ENCODE results near the gene SNCB. TPM values are rescaled to one million over a fixed set of nuclear protein-coding genes. Genes with fewer than 3 reads are reported as not detected.

The SNCB gene
- total and polyA plus RNA-seq, 2 of the 4 experiments (the other 2 are of a cell fraction), result 0.41 TPM; not detected in 1

GRCh38 chr5:176627582-176627981 is 2.8 kb downstream of the SNCB start:
- peaks cover 64% of the 10 kb centered on the region for H3K27me3 ChIP-seq (ENCODE audit: control insufficient read depth, insufficient read depth, low read length)

More at GRCh38 chr5:176627582-176627981, 2.8 kb downstream of the SNCB start:
- POLR2A ChIA-PET (ENCODE audit: unreplicated experiment), result no interaction called here
- Histone ChIP-seq H3K4me2 (ENCODE audit: low read depth, low read length) (no peak overlapping the region), H4K91ac (ENCODE audit: insufficient read depth, low read depth, low read length) (no peak overlapping the region), H4K5ac (ENCODE audit: low read depth, low read length) (no peak overlapping the region), H2BK15ac (ENCODE audit: low read depth, low read length) (no peak overlapping the region), H3K9me1 (ENCODE audit: insufficient read depth, low read length) (peaks cover 3% of the 10 kb centered on the region; the same call in 1 of the 2 replicates), H3K4me1 (ENCODE audit: control insufficient read depth, insufficient read depth, low read length) (peaks cover 2% of the 10 kb centered on the region; the same call in 1 of the 2 replicates), H3K9me3 (ENCODE audit: control insufficient read depth, insufficient read depth, low read length) (no peaks in the 10 kb centered on the region), H3K18ac (ENCODE audit: low read depth, low read length) (no peak overlapping the region), H2AK5ac (ENCODE audit: low read depth, low read length) (no peak overlapping the region), H3K36me3 (ENCODE audit: control insufficient read depth, insufficient read depth, low read length) (no peaks in the 10 kb centered on the region), H3K27ac (ENCODE audit: insufficient read depth, low read length) (no peak overlapping the region), H3K4me3 (ENCODE audit: insufficient read depth, low read depth, low read length) (no peak overlapping the region), H3K56ac (ENCODE audit: extremely low read depth, insufficient read depth, low read length) (no peak overlapping the region), H2BK5ac (ENCODE audit: low read depth, low read length, poor library complexity, severe bottlenecking) (no peak overlapping the region), H3K4ac (ENCODE audit: low read depth, low read length) (no peak overlapping the region), H2AFZ (replicated peaks; ENCODE audit: low read length, poor library complexity) (no peak overlapping the region), H2BK20ac (ENCODE audit: low read depth, low read length) (no peak overlapping the region), H3K9ac (ENCODE audit: low read depth, low read length) (no peak overlapping the region), H3K79me1 (ENCODE audit: low read depth in 1 of 2, low read length in 2 of 2) (no peaks in the 10 kb centered on the region), H2BK120ac (ENCODE audit: low read depth, low read length) (no peak overlapping the region), H3K23ac (ENCODE audit: low read depth, low read length) (no peak overlapping the region), H2AK9ac (replicated peaks; ENCODE audit: low read depth, low read length, poor library complexity) (no peak overlapping the region), H3K14ac (replicated peaks; ENCODE audit: low read depth, low read length) (no peak overlapping the region), H4K20me1 (ENCODE audit: insufficient read depth, low read length) (no peaks in the 10 kb centered on the region; the same call in 1 of the 2 replicates), H4K8ac (ENCODE audit: low read depth in 2 of 2, low read length in 2 of 2) (no peak overlapping the region)
- CTCF ChIA-PET, result no interaction called here
- dilution Hi-C loops (cut with HindIII; ENCODE audit: low sequenced_read_pairs, unreplicated experiment) (no loop called here), in situ Hi-C loops (cut with MboI; ENCODE audit: low sequenced_read_pairs) (loop anchor here (10.0 kb wide), 1 partner anchor 53 kb away; no protein-coding TSS in a partner anchor), intact Hi-C loops (cut with micrococcal nuclease) (no loop called here)
- ATAC-seq (ENCODE audit: low read depth) (no peak), DNase-seq (no peak)
- no TSS peak for BruUV-seq (replicated peaks)
- 60% methylated on average over 1 of the region's 5 CpGs; no CpG with 5 or more reads in 1 of the 2 experiments for WGBS, 2 experiments (ENCODE audit: extremely low coverage in 2 of 2, insufficient read length in 1 of 2)
- TF ChIP-seq RFX5 (IDR thresholded peaks at IDR 0.05; ENCODE audit: low read depth, low read length), result no peak
- TF ChIP-seq, protein P1, sequence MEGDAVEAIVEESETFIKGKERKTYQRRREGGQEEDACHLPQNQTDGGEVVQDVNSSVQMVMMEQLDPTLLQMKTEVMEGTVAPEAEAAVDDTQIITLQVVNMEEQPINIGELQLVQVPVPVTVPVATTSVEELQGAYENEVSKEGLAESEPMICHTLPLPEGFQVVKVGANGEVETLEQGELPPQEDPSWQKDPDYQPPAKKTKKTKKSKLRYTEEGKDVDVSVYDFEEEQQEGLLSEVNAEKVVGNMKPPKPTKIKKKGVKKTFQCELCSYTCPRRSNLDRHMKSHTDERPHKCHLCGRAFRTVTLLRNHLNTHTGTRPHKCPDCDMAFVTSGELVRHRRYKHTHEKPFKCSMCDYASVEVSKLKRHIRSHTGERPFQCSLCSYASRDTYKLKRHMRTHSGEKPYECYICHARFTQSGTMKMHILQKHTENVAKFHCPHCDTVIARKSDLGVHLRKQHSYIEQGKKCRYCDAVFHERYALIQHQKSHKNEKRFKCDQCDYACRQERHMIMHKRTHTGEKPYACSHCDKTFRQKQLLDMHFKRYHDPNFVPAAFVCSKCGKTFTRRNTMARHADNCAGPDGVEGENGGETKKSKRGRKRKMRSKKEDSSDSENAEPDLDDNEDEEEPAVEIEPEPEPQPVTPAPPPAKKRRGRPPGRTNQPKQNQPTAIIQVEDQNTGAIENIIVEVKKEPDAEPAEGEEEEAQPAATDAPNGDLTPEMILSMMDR (conservative IDR thresholded peaks at IDR 0.05; ENCODE audit: low read depth, low read length), result no peak
- TF ChIP-seq CHD1 (IDR thresholded peaks at IDR 0.05; ENCODE audit: low read depth, low read length), result no peak
- TF ChIP-seq, protein P2, sequence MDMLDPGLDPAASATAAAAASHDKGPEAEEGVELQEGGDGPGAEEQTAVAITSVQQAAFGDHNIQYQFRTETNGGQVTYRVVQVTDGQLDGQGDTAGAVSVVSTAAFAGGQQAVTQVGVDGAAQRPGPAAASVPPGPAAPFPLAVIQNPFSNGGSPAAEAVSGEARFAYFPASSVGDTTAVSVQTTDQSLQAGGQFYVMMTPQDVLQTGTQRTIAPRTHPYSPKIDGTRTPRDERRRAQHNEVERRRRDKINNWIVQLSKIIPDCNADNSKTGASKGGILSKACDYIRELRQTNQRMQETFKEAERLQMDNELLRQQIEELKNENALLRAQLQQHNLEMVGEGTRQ (IDR thresholded peaks at IDR 0.05; ENCODE audit: low read depth, low read length), result no peak
- no peak for TF ChIP-seq CEBPB (IDR thresholded peaks at IDR 0.05; ENCODE audit: low read depth, low read length)
- no peak for TF ChIP-seq MAFK (IDR thresholded peaks at IDR 0.05; ENCODE audit: low read depth, low read length)
- no peak for TF ChIP-seq FOS (IDR thresholded peaks at IDR 0.05; ENCODE audit: low read depth, low read length)
- TF ChIP-seq SMC3 (IDR thresholded peaks at IDR 0.05; ENCODE audit: low read depth, low read length), result no peak
- no peak for TF ChIP-seq POLR2A (IDR thresholded peaks at IDR 0.05; ENCODE audit: low read depth, low read length)
- no peak for TF ChIP-seq NFE2L2 (IDR thresholded peaks at IDR 0.05; ENCODE audit: low read depth, low read length)
- TF ChIP-seq BHLHE40 (IDR thresholded peaks at IDR 0.05; ENCODE audit: low read depth, low read length), result no peak
- no peak for TF ChIP-seq ELK1 (IDR thresholded peaks at IDR 0.05; ENCODE audit: borderline replicate concordance, low read depth, low read length)
- TF ChIP-seq RCOR1 (IDR thresholded peaks at IDR 0.05; ENCODE audit: insufficient replicate concordance, low read length), result no peak
- TF ChIP-seq RAD21 (IDR thresholded peaks at IDR 0.05; ENCODE audit: low read length), result no peak
- no peak for TF ChIP-seq MXI1 (IDR thresholded peaks at IDR 0.05; ENCODE audit: borderline replicate concordance, low read depth, low read length)

Data from IMR-90 (cell line).